Measurements from ENCODE around the gene C1orf87.

C1orf87 gene

GRCh38 chr1:60055336-60055735, 18.2 kb downstream of the C1orf87 start:
- DNase-seq, result no peak

GRCh38 chr1:60054374-60054773, 19.2 kb downstream of the C1orf87 start:
- DNase-seq, result no peak

- no peak for DNase-seq
Observed at GRCh38 chr1:60052601-60053000, 21.0 kb downstream of the C1orf87 start.

- no peak for DNase-seq
Observed at GRCh38 chr1:60051191-60051590, 22.4 kb downstream of the C1orf87 start.

GRCh38 chr1:60049188-60049587, 24.4 kb downstream of the C1orf87 start:
- DNase-seq, result no peak

- no peak for DNase-seq
Observed at GRCh38 chr1:60044881-60045280, 28.7 kb downstream of the C1orf87 start.

GRCh38 chr1:60041783-60042182, 31.8 kb downstream of the C1orf87 start:
- DNase-seq, result no peak

GRCh38 chr1:60037669-60038068, 35.9 kb downstream of the C1orf87 start:
- no peak for DNase-seq

- DNase-seq, result no peak
Observed at GRCh38 chr1:60036856-60037460, 36.6 kb downstream of the C1orf87 start.

- no peak for DNase-seq
Observed at GRCh38 chr1:60035921-60036320, 37.6 kb downstream of the C1orf87 start.

- no peak for DNase-seq
Observed at GRCh38 chr1:60034999-60035398, 38.6 kb downstream of the C1orf87 start.

GRCh38 chr1:60033066-60033465, 40.5 kb downstream of the C1orf87 start:
- DNase-seq, result no peak

GRCh38 chr1:60031146-60031545, 42.4 kb downstream of the C1orf87 start:
- no peak for DNase-seq

GRCh38 chr1:60025552-60025951, 48.0 kb downstream of the C1orf87 start:
- no peak for DNase-seq

- DNase-seq, result no peak
Observed at GRCh38 chr1:60017508-60018205, 55.9 kb downstream of the C1orf87 start.

- no peak for DNase-seq
Observed at GRCh38 chr1:60010690-60011089, 62.9 kb downstream of the C1orf87 start.

GRCh38 chr1:60008500-60008899, 65.1 kb downstream of the C1orf87 start:
- no peak for DNase-seq

GRCh38 chr1:60000625-60001024, 72.9 kb downstream of the C1orf87 start:
- DNase-seq, result no peak

- no peak for DNase-seq
Observed at GRCh38 chr1:59999746-60000145, 73.8 kb downstream of the C1orf87 start.

- no peak for DNase-seq
Observed at GRCh38 chr1:59999006-59999405, 74.6 kb downstream of the C1orf87 start.

GRCh38 chr1:59997479-59998115, 76.0 kb downstream of the C1orf87 start:
- DNase-seq, result no peak

GRCh38 chr1:59994302-59995198, 79.0 kb downstream of the C1orf87 start:
- DNase-seq, result no peak

Measured in AML-193 (cell line).